HCEC 1CT (cell line): ENCODE data around the gene KIR3DL2.
"Not testable (repeated sequence)": the region's sequence is repeated elsewhere in the genome, so short reads cannot be mapped to it uniquely, and the experiment has no call there.

ENCODE experiments used
- DNase-seq: peaks from one replicate; pipeline ENCODE4 v3.0.0-alpha.2; 2017

KIR3DL2 gene

GRCh38 chr19:54850061-54850640, at the start of gene KIR3DL2:
KIR3DL2 (plus strand) TSS chr19:54850443; CDS start chr19:54850476, 33 bp downstream.
- DNase-seq = not testable (repeated sequence)

- no peak for DNase-seq
These were observed 46.8 kb upstream of the KIR3DL2 start, which contains the start of gene KIR2DL4 for GRCh38 chr19:54803410-54803809. KIR2DL4 (plus strand) TSS chr19:54803610; CDS start chr19:54803652, 42 bp downstream.

GRCh38 chr19:54804101-54804500, 46.1 kb upstream of the KIR3DL2 start:
- DNase-seq = no peak

- DNase-seq = no peak
These were observed 45.7 kb upstream of the KIR3DL2 start for GRCh38 chr19:54804571-54804970.

GRCh38 chr19:54805665-54806515, 44.4 kb upstream of the KIR3DL2 start:
- no peak for DNase-seq

DNA sequence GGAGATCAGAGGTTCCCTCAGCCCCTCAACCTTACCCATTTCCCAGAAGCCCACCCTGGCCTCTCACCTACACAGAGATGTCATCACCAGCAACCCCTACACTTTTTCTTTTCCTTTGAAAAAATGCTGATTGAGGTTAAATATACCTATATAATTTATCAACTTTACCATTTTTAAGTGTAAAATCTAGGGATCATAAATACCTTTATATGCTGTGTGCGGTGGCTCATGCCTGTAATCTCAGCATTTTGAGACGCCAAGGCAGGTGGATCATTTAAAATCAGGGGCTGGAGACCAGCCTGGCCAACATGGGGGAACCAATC, 43.8 kb upstream of the KIR3DL2 start:
- DNase-seq = no peak

DNA sequence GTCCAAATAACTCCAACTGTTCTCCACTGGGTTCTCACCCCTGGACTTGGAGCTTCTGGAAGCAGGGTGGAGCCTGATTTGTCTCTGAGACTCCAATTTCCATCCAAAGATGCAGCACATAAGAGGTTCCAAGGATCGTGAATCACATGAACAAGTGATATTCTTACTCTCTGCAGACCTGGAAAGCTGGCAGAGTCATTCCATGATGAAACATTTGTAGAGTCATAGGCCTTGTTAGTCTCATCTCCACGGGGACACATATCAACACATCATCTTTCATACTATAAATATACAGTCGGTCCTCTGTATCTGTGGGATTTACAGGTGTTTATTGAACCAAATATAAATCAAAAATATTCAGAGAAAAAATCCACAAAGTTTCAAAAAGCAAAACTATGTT, 35.7 kb upstream of the KIR3DL2 start:
- not testable (repeated sequence) for DNase-seq

DNA sequence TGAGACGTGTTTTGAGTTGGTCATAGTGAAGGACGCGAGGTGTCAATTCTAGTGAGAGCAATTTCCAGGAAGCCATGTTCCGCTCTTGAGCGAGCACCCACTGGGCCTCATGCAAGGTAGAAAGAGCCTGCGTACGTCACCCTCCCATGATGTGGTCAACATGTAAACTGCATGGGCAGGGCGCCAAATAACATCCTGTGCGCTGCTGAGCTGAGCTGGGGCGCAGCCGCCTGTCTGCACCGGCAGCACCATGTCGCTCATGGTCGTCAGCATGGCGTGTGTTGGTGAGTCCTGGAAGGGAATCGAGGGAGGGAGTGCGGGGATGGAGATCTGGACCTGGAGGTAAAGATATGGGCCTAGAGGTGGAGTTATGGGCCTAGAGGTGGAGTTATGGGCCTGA, 34.0 kb upstream of the KIR3DL2 start, which contains the start of gene KIR3DL1:
Gene KIR3DL1 (plus strand): TSS at position 218 of the 400 bp plus-strand sequence.
- not testable (repeated sequence) for DNase-seq

- DNase-seq = no peak
These were observed 32.3 kb upstream of the KIR3DL2 start for GRCh38 chr19:54817670-54818536.

GRCh38 chr19:54824416-54824815, 25.8 kb upstream of the KIR3DL2 start:
- DNase-seq = not testable (repeated sequence)

- DNase-seq = not testable (repeated sequence)
These were observed 24.9 kb upstream of the KIR3DL2 start for GRCh38 chr19:54825326-54825725.

GRCh38 chr19:54828064-54828463, 22.2 kb upstream of the KIR3DL2 start:
- not testable (repeated sequence) for DNase-seq

- not testable (repeated sequence) for DNase-seq
These were observed 17.7 kb upstream of the KIR3DL2 start, which contains the start of gene KIR2DS4 for GRCh38 chr19:54832496-54832895. KIR2DS4 (plus strand) TSS chr19:54832676.

- DNase-seq = not testable (repeated sequence)
These were observed 15.1 kb upstream of the KIR3DL2 start for GRCh38 chr19:54835126-54835525.

DNA sequence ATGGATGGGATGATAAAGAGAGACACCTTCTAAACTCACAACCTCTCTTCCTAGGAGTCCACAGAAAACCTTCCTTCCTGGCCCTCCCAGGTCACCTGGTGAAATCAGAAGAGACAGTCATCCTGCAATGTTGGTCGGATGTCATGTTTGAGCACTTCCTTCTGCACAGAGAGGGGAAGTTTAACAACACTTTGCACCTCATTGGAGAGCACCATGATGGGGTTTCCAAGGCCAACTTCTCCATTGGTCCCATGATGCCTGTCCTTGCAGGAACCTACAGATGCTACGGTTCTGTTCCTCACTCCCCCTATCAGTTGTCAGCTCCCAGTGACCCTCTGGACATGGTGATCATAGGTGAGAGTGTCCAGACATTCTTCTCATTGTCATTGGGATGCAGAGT, 12.7 kb upstream of the KIR3DL2 start:
- not testable (repeated sequence) for DNase-seq

DNA sequence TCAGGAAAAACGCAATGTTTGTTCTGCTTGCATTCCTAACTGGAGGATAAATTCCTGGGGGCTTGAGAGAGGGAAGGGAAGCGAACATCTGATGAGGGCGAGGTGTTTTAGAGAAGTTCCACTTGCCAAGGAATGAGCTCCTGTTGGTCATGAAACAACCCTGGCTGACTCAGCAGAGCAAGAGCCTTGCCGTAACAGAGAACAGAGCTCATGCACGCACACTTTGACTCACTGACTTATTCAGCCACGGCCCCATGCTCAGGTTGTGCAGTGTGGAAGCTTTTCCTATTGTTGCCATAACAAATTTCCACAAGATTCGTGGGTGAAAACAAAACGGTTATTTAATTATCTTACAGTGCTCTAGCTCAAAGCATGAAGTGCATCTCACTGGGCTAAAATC, 7.1 kb upstream of the KIR3DL2 start:
- not testable (repeated sequence) for DNase-seq

DNA sequence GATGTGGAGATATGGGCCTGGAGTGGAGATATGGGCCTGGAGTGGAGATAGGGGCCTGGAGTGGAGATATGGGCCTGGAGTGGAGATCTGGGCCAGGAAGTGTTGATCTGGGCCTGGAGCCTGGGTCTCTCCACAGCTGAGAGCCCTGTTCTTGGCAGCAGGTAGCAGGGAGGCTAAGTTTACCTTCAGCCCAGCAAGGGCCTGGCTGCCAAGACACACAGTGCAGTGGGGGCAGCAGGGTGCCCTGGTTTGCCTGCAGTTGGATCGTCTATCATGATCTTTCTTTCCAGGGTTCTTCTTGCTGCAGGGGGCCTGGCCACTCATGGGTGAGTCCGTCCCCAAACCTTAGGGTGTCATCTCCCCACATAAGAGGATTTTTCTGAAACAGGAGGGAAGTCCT, 687 bp downstream of the KIR3DL2 start:
- DNase-seq = no peak

GRCh38 chr19:54851353-54851752, 1.1 kb downstream of the KIR3DL2 start:
- DNase-seq = no peak

GRCh38 chr19:54855241-54855640, 5.0 kb downstream of the KIR3DL2 start:
- DNase-seq = not testable (repeated sequence)

- not testable (repeated sequence) for DNase-seq
These were observed 8.2 kb downstream of the KIR3DL2 start for GRCh38 chr19:54858476-54858875.

GRCh38 chr19:54859421-54859820, 9.2 kb downstream of the KIR3DL2 start:
- DNase-seq = not testable (repeated sequence)

GRCh38 chr19:54863459-54863858, 13.2 kb downstream of the KIR3DL2 start:
- DNase-seq = not testable (repeated sequence)

DNA sequence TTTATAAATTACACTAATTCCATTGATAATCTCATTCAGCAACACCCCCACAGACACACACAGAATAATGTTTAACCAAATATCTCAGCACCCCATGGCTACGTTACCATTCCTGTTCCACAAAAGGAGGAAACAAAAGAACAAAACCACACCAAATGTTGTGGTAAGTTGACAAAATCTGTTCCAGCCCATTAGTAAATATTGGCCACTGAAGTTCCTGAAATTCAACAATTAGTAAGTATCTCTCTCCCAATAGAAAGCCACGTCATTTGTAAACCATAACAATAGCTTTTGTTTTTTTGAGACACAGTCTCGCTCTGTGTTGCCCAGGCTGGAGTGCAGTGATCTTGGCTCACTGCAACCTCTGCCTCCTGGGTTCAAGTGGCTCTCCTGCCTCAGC, 21.5 kb downstream of the KIR3DL2 start:
- DNase-seq = no peak
